Prostate gland (tissue), 2 donors: Measurements from ENCODE around the gene STS. TPM values are rescaled to one million over a fixed set of nuclear protein-coding genes. Genes with fewer than 3 reads are reported as not detected.

ENCODE experiments used
- DNase-seq: peaks from one replicate; pipeline ENCODE4 v3.0.0-alpha.2; 2019; ENCODE audit warnings: low spot score
- H3K27ac ChIP-seq, 2 donors: fragments of 200-600 bp; sonication (generic); 2 replicates each; pipeline ENCODE4 v1.5.1; 2017 to 2019
- H3K27me3 ChIP-seq: fragments of 200-600 bp; sonication (generic); replicated peaks from 2 replicates; pipeline ENCODE4 v1.5.1; 2019; ENCODE audit not compliant: insufficient read depth
- H3K36me3 ChIP-seq, 2 donors: fragments of 200-600 bp; sonication (generic); 1 replicate in 1 of 2; 2 replicates in 1 of 2; pipeline versions ENCODE4 v1.5.1 to v1.8.1; 2017 to 2019
- H3K4me1 ChIP-seq: fragments of 200-600 bp; sonication (generic); replicated peaks from 2 replicates; pipeline ENCODE4 v1.5.1; 2019
- H3K4me3 ChIP-seq, 2 donors: fragments of 200-600 bp; sonication (generic); 2 replicates each; pipeline ENCODE4 v1.5.1; 2017 to 2019
- H3K9me3 ChIP-seq: fragments of 200-600 bp; sonication (generic); 2 replicates; pipeline ENCODE4 v1.5.1; 2017
- POLR2A ChIP-seq: fragments of 450-650 bp; IDR thresholded peaks from one replicate; pipeline ENCODE4 v1.6.1; 2016; ENCODE audit warnings: antibody characterized with exemption, mild to moderate bottlenecking
- POLR2AphosphoS5 ChIP-seq: sonication (generic); formaldehyde crosslinking; IDR thresholded peaks from one replicate; pipeline ENCODE4 v1.6.1; 2017; ENCODE audit warnings: antibody characterized with exemption
- WGBS: methylation state at CpG from one replicate; pipeline ENCODE4 v1.1.5; 2018; 5-methylcytosine and 5-hydroxymethylcytosine counted together
- intact Hi-C: fragments of 100-400 bp; cut with DNase I; formaldehyde crosslinking; loops from one replicate; pipeline ENCODE4 v1.14.2; 2022
- total RNA-seq, 2 donors: library from RNA; depleted of rRNA; stranded (reverse); fragments of >200 nt; gene quantifications; one replicate each; pipeline ENCODE4 v1.1.0, GENCODE V29; 2016
- TF ChIP-seq, protein P1 (sequence below), 4 experiments: fragments of 200-600 bp in 2 of 4; fragments of 450-650 bp in 2 of 4; sonication (generic) in 2 of 4; IDR thresholded peaks; 1 replicate in 3 of 4; 2 replicates in 1 of 4; pipeline ENCODE4 v1.5.1; 2016 to 2019; ENCODE audit warnings: antibody characterized with exemption in 4 of 4, mild to moderate bottlenecking in 2 of 4, moderate library complexity in 2 of 4

STS gene
- total RNA-seq, 2 donors from 2014 or later = 9.8 to 10.0 TPM

DNA sequence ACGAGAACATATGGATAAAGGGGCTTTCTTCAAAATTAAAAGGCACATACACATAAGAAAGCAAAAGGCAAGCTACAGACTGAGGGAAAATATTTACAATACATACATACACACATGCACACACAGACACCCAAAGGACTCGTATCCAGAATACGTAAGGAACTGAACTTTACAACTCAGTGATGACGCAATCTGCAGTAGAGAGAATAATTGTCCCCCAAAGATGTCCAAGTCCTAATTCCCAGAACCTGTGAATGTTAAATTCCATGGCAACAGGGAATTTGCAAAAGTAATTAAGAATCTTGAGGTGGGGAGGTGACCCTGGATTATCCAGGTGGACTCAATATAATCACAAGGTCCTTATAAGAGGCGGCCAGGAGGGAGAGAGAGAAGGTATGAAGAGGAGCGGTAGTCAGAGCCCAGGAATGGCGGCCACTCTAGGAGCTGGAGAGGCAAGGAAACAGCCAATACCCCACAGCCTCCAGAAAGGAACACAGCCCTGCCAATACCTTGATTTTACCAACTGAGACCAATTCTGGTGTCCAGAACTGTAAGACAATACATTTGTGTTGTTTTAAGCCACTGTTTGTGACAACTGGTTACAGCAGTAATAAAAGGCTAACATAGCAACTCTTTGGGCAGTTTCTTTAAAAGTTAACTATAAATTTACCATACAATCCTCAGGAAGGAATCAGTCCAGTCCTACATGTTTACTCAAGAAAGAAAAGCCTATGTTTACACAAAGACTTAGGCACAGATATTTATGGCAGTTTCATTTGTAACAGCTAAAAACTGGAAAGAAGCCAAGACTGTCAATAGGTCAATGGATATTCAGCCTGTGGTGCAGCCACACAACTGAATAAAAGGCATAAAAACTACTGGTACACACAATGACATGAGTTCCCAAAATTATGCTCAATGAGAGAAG lies 27.3 kb upstream of the STS start:
- WGBS = 62% methylated on average over 7 of the region's 7 CpGs
- TF ChIP-seq POLR2A (no peak), POLR2AphosphoS5 (peak; percentile 9)
- TF ChIP-seq, protein P1, sequence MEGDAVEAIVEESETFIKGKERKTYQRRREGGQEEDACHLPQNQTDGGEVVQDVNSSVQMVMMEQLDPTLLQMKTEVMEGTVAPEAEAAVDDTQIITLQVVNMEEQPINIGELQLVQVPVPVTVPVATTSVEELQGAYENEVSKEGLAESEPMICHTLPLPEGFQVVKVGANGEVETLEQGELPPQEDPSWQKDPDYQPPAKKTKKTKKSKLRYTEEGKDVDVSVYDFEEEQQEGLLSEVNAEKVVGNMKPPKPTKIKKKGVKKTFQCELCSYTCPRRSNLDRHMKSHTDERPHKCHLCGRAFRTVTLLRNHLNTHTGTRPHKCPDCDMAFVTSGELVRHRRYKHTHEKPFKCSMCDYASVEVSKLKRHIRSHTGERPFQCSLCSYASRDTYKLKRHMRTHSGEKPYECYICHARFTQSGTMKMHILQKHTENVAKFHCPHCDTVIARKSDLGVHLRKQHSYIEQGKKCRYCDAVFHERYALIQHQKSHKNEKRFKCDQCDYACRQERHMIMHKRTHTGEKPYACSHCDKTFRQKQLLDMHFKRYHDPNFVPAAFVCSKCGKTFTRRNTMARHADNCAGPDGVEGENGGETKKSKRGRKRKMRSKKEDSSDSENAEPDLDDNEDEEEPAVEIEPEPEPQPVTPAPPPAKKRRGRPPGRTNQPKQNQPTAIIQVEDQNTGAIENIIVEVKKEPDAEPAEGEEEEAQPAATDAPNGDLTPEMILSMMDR (IDR thresholded peaks at IDR 0.05) = no peak
- H3K36me3 ChIP-seq = no peaks in the 10 kb centered on the region

DNA sequence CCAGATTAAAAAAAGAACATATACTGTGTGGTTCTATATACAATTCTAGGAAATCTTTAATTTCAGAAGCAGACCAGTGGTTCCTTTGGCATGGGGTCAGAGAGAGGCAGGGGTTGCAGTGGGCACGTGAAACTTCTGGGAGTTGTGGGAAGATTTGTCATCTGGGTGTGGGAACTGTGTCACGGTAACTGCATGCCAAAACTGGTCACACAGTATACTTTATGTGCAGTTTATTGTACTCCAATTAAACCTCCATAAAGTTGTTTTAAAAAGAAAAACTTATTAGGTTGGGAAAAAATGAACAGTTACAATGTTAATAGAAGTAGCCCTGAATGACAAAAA lies 26.7 kb upstream of the STS start:
- Histone ChIP-seq H3K36me3 (no peaks in the 10 kb centered on the region), H3K4me3 (no peak overlapping the region), H3K27me3 (no peaks in the 10 kb centered on the region), H3K27ac (peak overlapping the region; percentile 64 to 78), H3K4me1 (no peaks in the 10 kb centered on the region), H3K9me3 (no peaks in the 10 kb centered on the region)
- intact Hi-C loops = no loop called here
- WGBS = 11% methylated on average over 2 of the region's 2 CpGs
- DNase-seq = peak; percentile 33
- TF ChIP-seq, protein P1 (IDR thresholded peaks at IDR 0.05) = no peak
- no peak for TF ChIP-seq POLR2AphosphoS5
- TF ChIP-seq POLR2A = no peak

More for the DNA sequence above, 27.3 kb upstream of the STS start:
- no peaks in the 10 kb centered on the region for H3K9me3 ChIP-seq
- intact Hi-C loops = no loop called here
- H3K4me1 ChIP-seq = no peaks in the 10 kb centered on the region
- no peaks in the 10 kb centered on the region for H3K27me3 ChIP-seq
- peak overlapping the region; percentile 64 to 78 for H3K27ac ChIP-seq
- H3K4me3 ChIP-seq = no peak overlapping the region
- no peak for DNase-seq

DNA sequence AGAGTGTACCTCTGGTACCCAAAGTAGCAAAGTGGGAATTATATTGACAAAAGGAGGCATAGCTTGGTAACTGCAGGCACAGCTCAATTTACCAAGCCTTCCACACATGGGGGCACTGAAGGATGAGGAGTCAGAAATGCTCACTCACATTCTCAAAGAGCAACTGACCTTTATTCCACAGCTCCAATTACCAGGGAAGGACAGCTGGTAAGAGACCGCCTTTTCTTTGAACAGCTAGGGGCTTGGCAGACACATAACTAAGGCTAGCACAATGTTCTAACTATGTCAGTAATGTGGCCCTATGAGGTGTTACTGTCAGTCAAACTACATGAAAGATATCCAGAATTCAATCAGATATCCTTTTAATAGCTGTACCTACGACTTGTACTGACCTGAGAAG lies 20.5 kb upstream of the STS start:
- Histone ChIP-seq H3K4me1 (no peaks in the 10 kb centered on the region), H3K9me3 (no peaks in the 10 kb centered on the region), H3K27me3 (no peaks in the 10 kb centered on the region), H3K36me3 (no peaks in the 10 kb centered on the region), H3K4me3 (no peak overlapping the region), H3K27ac (no peak overlapping the region)
- no peak for DNase-seq
- WGBS = 64% methylated on average over 2 of the region's 2 CpGs
- intact Hi-C loops = no loop called here
- TF ChIP-seq POLR2A (no peak), POLR2AphosphoS5 (no peak)
- TF ChIP-seq, protein P1 (IDR thresholded peaks at IDR 0.05) = no peak

DNA sequence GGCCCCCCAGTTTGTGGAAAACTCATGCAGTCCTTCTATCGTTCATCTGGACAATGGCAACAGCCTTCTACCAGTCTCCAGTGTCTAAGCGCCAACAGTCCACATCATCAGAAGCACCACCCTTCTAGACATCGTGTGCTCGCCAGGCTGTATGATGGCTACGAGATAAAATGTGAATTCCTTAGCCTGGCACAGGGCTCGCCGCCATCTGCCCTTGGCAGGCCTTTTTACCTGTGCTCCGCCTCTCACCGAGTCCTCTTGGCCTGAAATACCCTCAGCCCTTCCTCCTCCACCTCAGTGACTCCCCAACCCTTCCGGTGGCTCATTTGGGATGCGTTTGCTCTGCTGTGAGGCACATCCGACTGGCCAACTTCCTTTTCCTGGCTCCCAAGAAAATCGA lies 15.9 kb upstream of the STS start:
- Histone ChIP-seq H3K9me3 (no peaks in the 10 kb centered on the region), H3K27me3 (no peaks in the 10 kb centered on the region), H3K36me3 (no peaks in the 10 kb centered on the region), H3K27ac (peak overlapping the region; percentile 33 to 60), H3K4me1 (no peaks in the 10 kb centered on the region), H3K4me3 (no peak overlapping the region)
- DNase-seq = no peak
- TF ChIP-seq, protein P1 (IDR thresholded peaks at IDR 0.05) = no peak
- TF ChIP-seq POLR2AphosphoS5 = no peak
- TF ChIP-seq POLR2A = no peak
- 86% methylated on average over 13 of the region's 13 CpGs for WGBS
- intact Hi-C loops = no loop called here
